A549 (cell line): Measurements from ENCODE around the gene HEYL. TPM values are rescaled to one million over a fixed set of nuclear protein-coding genes. Genes with fewer than 3 reads are reported as not detected.

ENCODE experiments used
- ATAC-seq, 2 experiments: fragments of 200-7000 bp in 1 of 2; fragments of >200 bp in 1 of 2; cut with Nextera tagmentation in 1 of 2; cut with Tn5 transposase in 1 of 2; 3 replicates each; pipeline versions ENCODE4 v1.8.0 to v1.9.1; 2018 to 2020; ENCODE audit warnings: mild to moderate bottlenecking in 1 of 2, moderate library complexity in 1 of 2
- CTCF ChIA-PET: fragments of 300-600 bp; sonication (Branson Sonifier 250); formaldehyde crosslinking; extraction: SDS; loops from one replicate; lab custom pipeline; 2021; ENCODE audit warnings: antibody characterized with exemption, inconsistent platforms; lab: Yijun Ruan, JAX
- POLR2A ChIA-PET: fragments of 350-600 bp; formaldehyde crosslinking; extraction: SDS; loops from one replicate; lab custom pipeline; 2021; ENCODE audit warnings: antibody characterized with exemption, inconsistent platforms; lab: Yijun Ruan, JAX
- DNase-seq, 2 experiments: peaks; one replicate each; pipeline versions ENCODE4 v3.0.0 to v3.0.0-alpha.2; 2011 to 2016; ENCODE audit warnings: low read depth in 1 of 2, low spot score in 1 of 2
- FAIRE-seq: peaks from 2 replicates; lab custom pipeline; 2011; peaks lifted over from hg19 to GRCh38; lab: Jason Lieb, UNC
- H3K27ac ChIP-seq, 2 experiments: fragments of >200 bp; sonication (Bioruptor Twin); formaldehyde crosslinking; 3 replicates each; pipeline ENCODE4 v1.5.1; 2016 to 2017
- H3K4me1 ChIP-seq: fragments of >200 bp; sonication (Bioruptor Twin); formaldehyde crosslinking; 3 replicates; pipeline ENCODE4 v1.6.1; 2016
- H3K4me2 ChIP-seq: fragments of >200 bp; sonication (Bioruptor Twin); formaldehyde crosslinking; 3 replicates; pipeline ENCODE4 v1.6.1; 2016
- H3K4me3 ChIP-seq: fragments of >200 bp; sonication (Bioruptor Twin); formaldehyde crosslinking; 3 replicates; pipeline ENCODE4 v1.5.1; 2016
- H3K9me3 ChIP-seq: fragments of >200 bp; sonication (Bioruptor Twin); formaldehyde crosslinking; 3 replicates; pipeline ENCODE4 v1.6.1; 2016
- CHD2 ChIP-seq: fragments of 150-350 bp; IDR thresholded peaks from 2 replicates; pipeline ENCODE4 v1.6.1; 2014; ENCODE audit warnings: low read length; ENCODE audit not compliant: partially characterized antibody
- EHF ChIP-seq: fragments of 250-450 bp; sonication (Bioruptor Pico); IDR thresholded peaks from 2 replicates; pipeline ENCODE4 v1.5.0; 2020; ENCODE audit warnings: mild to moderate bottlenecking
- FOSL2 ChIP-seq, 2 experiments: fragments of 450-650 bp in 1 of 2; fragments of >200 bp in 1 of 2; sonication (Bioruptor Twin) in 1 of 2; formaldehyde crosslinking; IDR thresholded peaks; 2 replicates each; pipeline versions ENCODE4 v1.5.0 to v1.6.1; 2016 to 2020; ENCODE audit warnings: mild to moderate bottlenecking in 1 of 2, moderate library complexity in 1 of 2
- GATA3 ChIP-seq: IDR thresholded peaks from 2 replicates; pipeline ENCODE4 v1.6.1; 2012; ENCODE audit warnings: borderline replicate concordance
- HDAC2 ChIP-seq: fragments of 200-600 bp; sonication (generic); IDR thresholded peaks from 2 replicates; pipeline ENCODE4 v1.6.1; 2016
- HES2 ChIP-seq: fragments of >200 bp; sonication (Bioruptor Twin); formaldehyde crosslinking; IDR thresholded peaks from 2 replicates; pipeline ENCODE4 v1.6.1; 2016
- HEYL ChIP-seq: fragments of 250-450 bp; sonication (Bioruptor Pico); IDR thresholded peaks from 2 replicates; pipeline ENCODE4 v1.8.0; 2021; ENCODE audit warnings: mild to moderate bottlenecking, moderate library complexity
- HMGXB4 ChIP-seq: fragments of 250-450 bp; sonication (Bioruptor Pico); IDR thresholded peaks from 2 replicates; pipeline ENCODE4 v1.5.0; 2021; ENCODE audit warnings: mild to moderate bottlenecking, moderate library complexity, borderline replicate concordance
- HOXB13 ChIP-seq: fragments of 250-450 bp; sonication (Bioruptor Pico); IDR thresholded peaks from 2 replicates; pipeline ENCODE4 v1.5.0; 2020; ENCODE audit warnings: low read depth, mild to moderate bottlenecking, moderate library complexity
- JUN ChIP-seq, 2 experiments: fragments of >200 bp; sonication (Bioruptor Twin); formaldehyde crosslinking; IDR thresholded peaks; 2 replicates in 1 of 2; 3 replicates in 1 of 2; pipeline ENCODE4 v1.6.1; 2016 to 2017
- JUNB ChIP-seq: fragments of >200 bp; sonication (Bioruptor Twin); formaldehyde crosslinking; IDR thresholded peaks from 2 replicates; pipeline ENCODE4 v1.6.1; 2016
- KDM1A ChIP-seq: fragments of 200-600 bp; sonication (generic); IDR thresholded peaks from 2 replicates; pipeline ENCODE4 v1.6.1; 2016; ENCODE audit warnings: low read depth, mild to moderate bottlenecking
- MAFK ChIP-seq: fragments of 450-650 bp; IDR thresholded peaks from 2 replicates; pipeline ENCODE4 v1.6.1; 2014; ENCODE audit not compliant: partially characterized antibody
- NFE2L2 ChIP-seq: fragments of 150-350 bp; conservative IDR thresholded peaks from 2 replicates; pipeline ENCODE4 v1.6.1; 2014; ENCODE audit warnings: low read length
- NPAS2 ChIP-seq: fragments of 250-450 bp; sonication (Bioruptor Pico); IDR thresholded peaks from 2 replicates; pipeline ENCODE4 v1.8.0; 2022; ENCODE audit warnings: mild to moderate bottlenecking, moderate library complexity, borderline replicate concordance
- PBX3 ChIP-seq: IDR thresholded peaks from 2 replicates; pipeline ENCODE4 v1.6.1; 2012
- PHF8 ChIP-seq: fragments of 200-600 bp; sonication (generic); IDR thresholded peaks from 2 replicates; pipeline ENCODE4 v1.6.1; 2016; ENCODE audit warnings: low read depth, mild to moderate bottlenecking, antibody characterized with exemption, moderate library complexity, borderline replicate concordance
- POLR2AphosphoS2 ChIP-seq: conservative IDR thresholded peaks from 2 replicates; pipeline ENCODE4 v1.6.1; 2012; ENCODE audit warnings: low read length, improper control_type of control experiment, inconsistent platforms
- RARB ChIP-seq: fragments of 250-450 bp; sonication (Bioruptor Pico); IDR thresholded peaks from 2 replicates; pipeline ENCODE4 v1.8.0; 2021; ENCODE audit warnings: mild to moderate bottlenecking, moderate library complexity
- RCOR1 ChIP-seq: fragments of 150-350 bp; IDR thresholded peaks from 2 replicates; pipeline ENCODE4 v1.6.1; 2014; ENCODE audit warnings: antibody characterized with exemption, low read length, low read depth
- RFX5 ChIP-seq: fragments of 450-650 bp; IDR thresholded peaks from 2 replicates; pipeline ENCODE4 v1.7.1; 2014; ENCODE audit warnings: antibody characterized with exemption, mild to moderate bottlenecking, moderate library complexity
- RNF2 ChIP-seq: fragments of 200-600 bp; sonication (generic); IDR thresholded peaks from 2 replicates; pipeline ENCODE4 v1.6.1; 2016; ENCODE audit warnings: low read depth, mild to moderate bottlenecking, antibody characterized with exemption, moderate library complexity, borderline replicate concordance
- USF2 ChIP-seq: fragments of 450-650 bp; IDR thresholded peaks from 2 replicates; pipeline ENCODE4 v1.6.1; 2014; ENCODE audit warnings: antibody characterized with exemption
- WGBS: methylation state at CpG from one replicate; pipeline ENCODE4 v1.1.6; 2017; ENCODE audit errors: missing lambda C conversion rate; 5-methylcytosine and 5-hydroxymethylcytosine counted together
- polyA plus RNA-seq, 4 experiments: library from polyadenylated mRNA; depleted of rRNA in 3 of 4; stranded (reverse); fragments of >200 nt; fragmentation: RNase III in 1 of 4; extraction: RNeasy Plus Mini Kit Qiagen cat#74134 plus additional on column Dnase treatment in 1 of 4; gene quantifications; 2 replicates in 3 of 4; 3 replicates in 1 of 4; pipeline ENCODE4 v1.2.3, GENCODE V29; 2011 to 2017
- TF ChIP-seq, protein P1 (sequence below): IDR thresholded peaks from 2 replicates; pipeline ENCODE4 v1.6.1; 2012; ENCODE audit warnings: low read depth, borderline replicate concordance
- TF ChIP-seq, protein P2 (sequence below): fragments of >200 bp; sonication (Bioruptor Twin); formaldehyde crosslinking; IDR thresholded peaks from 3 replicates; pipeline ENCODE4 v1.5.1; 2016

The HEYL gene
- polyA plus RNA-seq, 2 of the 4 experiments (the other 2 are of a cell fraction) = 2.2 to 2.3 TPM

- TF ChIP-seq, protein P1, sequence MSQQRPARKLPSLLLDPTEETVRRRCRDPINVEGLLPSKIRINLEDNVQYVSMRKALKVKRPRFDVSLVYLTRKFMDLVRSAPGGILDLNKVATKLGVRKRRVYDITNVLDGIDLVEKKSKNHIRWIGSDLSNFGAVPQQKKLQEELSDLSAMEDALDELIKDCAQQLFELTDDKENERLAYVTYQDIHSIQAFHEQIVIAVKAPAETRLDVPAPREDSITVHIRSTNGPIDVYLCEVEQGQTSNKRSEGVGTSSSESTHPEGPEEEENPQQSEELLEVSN = no peak
- no peak for TF ChIP-seq HMGXB4
- TF ChIP-seq PBX3 = no peak
- no peak for TF ChIP-seq RNF2
- no peak for TF ChIP-seq NFE2L2
- no peak for TF ChIP-seq POLR2AphosphoS2
- TF ChIP-seq RCOR1 = no peak
- TF ChIP-seq RARB (CRISPR knock-in tag) = no peak
- TF ChIP-seq RFX5 = no peak
- TF ChIP-seq FOSL2 (IDR thresholded peaks at IDR 0.05) = no peak
- no peak for TF ChIP-seq FOSL2 (CRISPR knock-in tag; IDR thresholded peaks at IDR 0.05)
- no peak for TF ChIP-seq JUN (IDR thresholded peaks at IDR 0.05)
- TF ChIP-seq HES2 = no peak
- TF ChIP-seq, protein P2, sequence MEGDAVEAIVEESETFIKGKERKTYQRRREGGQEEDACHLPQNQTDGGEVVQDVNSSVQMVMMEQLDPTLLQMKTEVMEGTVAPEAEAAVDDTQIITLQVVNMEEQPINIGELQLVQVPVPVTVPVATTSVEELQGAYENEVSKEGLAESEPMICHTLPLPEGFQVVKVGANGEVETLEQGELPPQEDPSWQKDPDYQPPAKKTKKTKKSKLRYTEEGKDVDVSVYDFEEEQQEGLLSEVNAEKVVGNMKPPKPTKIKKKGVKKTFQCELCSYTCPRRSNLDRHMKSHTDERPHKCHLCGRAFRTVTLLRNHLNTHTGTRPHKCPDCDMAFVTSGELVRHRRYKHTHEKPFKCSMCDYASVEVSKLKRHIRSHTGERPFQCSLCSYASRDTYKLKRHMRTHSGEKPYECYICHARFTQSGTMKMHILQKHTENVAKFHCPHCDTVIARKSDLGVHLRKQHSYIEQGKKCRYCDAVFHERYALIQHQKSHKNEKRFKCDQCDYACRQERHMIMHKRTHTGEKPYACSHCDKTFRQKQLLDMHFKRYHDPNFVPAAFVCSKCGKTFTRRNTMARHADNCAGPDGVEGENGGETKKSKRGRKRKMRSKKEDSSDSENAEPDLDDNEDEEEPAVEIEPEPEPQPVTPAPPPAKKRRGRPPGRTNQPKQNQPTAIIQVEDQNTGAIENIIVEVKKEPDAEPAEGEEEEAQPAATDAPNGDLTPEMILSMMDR = no peak
- TF ChIP-seq MAFK = no peak
- TF ChIP-seq EHF (CRISPR knock-in tag) = no peak
- TF ChIP-seq HOXB13 (CRISPR knock-in tag) = no peak
- TF ChIP-seq CHD2 = no peak
- TF ChIP-seq GATA3 = no peak
- TF ChIP-seq HDAC2 = no peak
- 59% methylated on average over 4 of the region's 4 CpGs for WGBS
- H3K4me3 ChIP-seq = no peak overlapping the region
- peaks cover 4% of the 10 kb centered on the region; the same call in 1 of the 3 replicates for H3K4me1 ChIP-seq
- no peak for FAIRE-seq
- no peak overlapping the region for H3K27ac ChIP-seq
- ATAC-seq = no peak
- H3K9me3 ChIP-seq = no peaks in the 10 kb centered on the region
- no peak for DNase-seq
- H3K4me2 ChIP-seq = no peak overlapping the region
- POLR2A ChIA-PET = interaction anchor here (1.3 kb wide), 1 partner anchor 10 kb away, joined by 3 read pairs; the partner anchor contains the start of gene HPCAL4
- CTCF ChIA-PET = interaction anchor here (1.5 to 2.2 kb wide), 4 partner anchors 14 to 75 kb away, joined by 4 to 8 read pairs (median 6); no protein-coding TSS in a partner anchor
Observed at GRCh38 chr1:39680751-39681150, 41.3 kb upstream of the HEYL start.

DNA sequence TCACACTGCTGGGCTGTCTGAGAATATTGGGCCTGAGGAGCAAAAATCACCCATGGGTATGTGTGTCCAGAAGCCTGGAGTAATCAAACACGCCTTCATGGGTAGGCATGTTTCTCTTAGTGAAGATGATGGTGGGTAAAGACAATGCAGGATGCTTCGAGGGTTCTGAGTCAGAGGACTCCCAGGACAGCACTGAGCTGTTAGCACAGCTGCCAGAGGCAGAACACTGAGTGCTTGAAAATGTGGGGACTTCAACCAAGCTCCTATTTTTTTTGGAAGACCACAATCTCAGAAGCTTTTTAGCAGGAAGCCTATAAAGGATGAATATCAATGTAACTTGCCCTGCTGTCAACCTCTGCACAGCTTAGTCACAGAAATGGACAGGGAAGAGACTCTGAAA is 40.4 kb upstream of the HEYL start:
- DNase-seq = no peak
- Histone ChIP-seq H3K4me1 (peaks cover 4% of the 10 kb centered on the region; the same call in 1 of the 3 replicates), H3K4me3 (no peak overlapping the region), H3K4me2 (no peak overlapping the region), H3K9me3 (no peaks in the 10 kb centered on the region), H3K27ac (no peak overlapping the region)
- POLR2A ChIA-PET = no interaction called here
- WGBS = 0% methylated on average over 2 of the region's 2 CpGs
- 0 out of 6 replicates have a peak, but pooled peaks of 1 of the 2 experiments have one; percentile 25 for ATAC-seq
- FAIRE-seq = no peak
- CTCF ChIA-PET = interaction anchor here (1.8 to 2.1 kb wide), 2 partner anchors 22 to 26 kb away, joined by 6 to 8 read pairs; no protein-coding TSS in a partner anchor
- TF ChIP-seq CHD2 (no peak), JUNB (no peak), HDAC2 (no peak), HES2 (no peak), KDM1A (no peak), NPAS2 (CRISPR knock-in tag) (no peak), PHF8 (no peak), HMGXB4 (no peak), RFX5 (no peak), USF2 (no peak), HEYL (no peak)
- TF ChIP-seq, protein P2 = no peak
